Hepatocyte (in vitro differentiated cells): ENCODE measurements around the gene SLC13A2. TPM values are rescaled to one million over a fixed set of nuclear protein-coding genes. Genes with fewer than 3 reads are reported as not detected.

Experiments
- DNase-seq: peaks from one replicate; pipeline ENCODE4 v3.0.0-alpha.2; 2016; ENCODE audit warnings: low spot score
- H2AFZ ChIP-seq: fragments of 200-600 bp; sonication (generic); 2 replicates; pipeline ENCODE4 v1.6.0; 2016; ENCODE audit warnings: antibody characterized with exemption, mild to moderate bottlenecking
- H3K27ac ChIP-seq: fragments of 200-600 bp; sonication (generic); 2 replicates; pipeline ENCODE4 v1.5.1; 2016; ENCODE audit warnings: mild to moderate bottlenecking
- H3K27me3 ChIP-seq: fragments of 200-600 bp; sonication (generic); 2 replicates; pipeline ENCODE4 v1.6.1; 2016
- H3K36me3 ChIP-seq: fragments of 200-600 bp; sonication (generic); replicated peaks from 2 replicates; pipeline ENCODE4 v1.5.1; 2016; ENCODE audit warnings: low read depth; ENCODE audit not compliant: insufficient read depth
- H3K4me1 ChIP-seq: fragments of 200-600 bp; sonication (generic); 2 replicates; pipeline ENCODE4 v1.5.1; 2016; ENCODE audit warnings: mild to moderate bottlenecking, moderate library complexity; ENCODE audit not compliant: insufficient read depth
- H3K4me2 ChIP-seq: fragments of 200-600 bp; sonication (generic); 2 replicates; pipeline ENCODE4 v1.6.0; 2016
- H3K4me3 ChIP-seq: fragments of 200-600 bp; sonication (generic); 2 replicates; pipeline ENCODE4 v1.5.1; 2016; ENCODE audit warnings: mild to moderate bottlenecking
- H3K79me2 ChIP-seq: fragments of 200-600 bp; sonication (generic); 2 replicates; pipeline ENCODE4 v1.6.0; 2017; ENCODE audit warnings: mild to moderate bottlenecking
- H3K9me2 ChIP-seq: fragments of 200-600 bp; sonication (generic); replicated peaks from 2 replicates; pipeline ENCODE4 v1.6.0; 2017; ENCODE audit warnings: mild to moderate bottlenecking; ENCODE audit not compliant: insufficient read depth
- H3K9me3 ChIP-seq: fragments of 200-600 bp; sonication (generic); 2 replicates; pipeline ENCODE4 v1.5.1; 2016; ENCODE audit warnings: low read depth, mild to moderate bottlenecking
- H4K20me1 ChIP-seq: fragments of 200-600 bp; sonication (generic); 2 replicates; pipeline ENCODE4 v1.6.0; 2016; ENCODE audit warnings: mild to moderate bottlenecking; ENCODE audit not compliant: insufficient read depth, poor library complexity, severe bottlenecking
- EZH2 ChIP-seq: fragments of 200-600 bp; sonication (generic); IDR thresholded peaks from 2 replicates; pipeline ENCODE4 v1.6.1; 2016; ENCODE audit warnings: antibody characterized with exemption, mild to moderate bottlenecking, borderline replicate concordance
- EZH2phosphoT487 ChIP-seq: fragments of 200-600 bp; sonication (generic); IDR thresholded peaks from one replicate; pipeline ENCODE4 v1.6.1; 2018; ENCODE audit warnings: antibody characterized with exemption, mild to moderate bottlenecking, low read depth, moderate library complexity; ENCODE audit not compliant: unreplicated experiment, severe bottlenecking
- WGBS: methylation state at CpG from one replicate; pipeline ENCODE4 v1.1.6; 2016; ENCODE audit warnings: low lambda C conversion rate; ENCODE audit errors: missing lambda C conversion rate; 5-methylcytosine and 5-hydroxymethylcytosine counted together
- polyA plus RNA-seq: library from polyadenylated mRNA; unstranded; fragments of >200 nt; fragmentation: Nextera tagmentation; extraction: Ambion mirVana; gene quantifications from 2 replicates; pipeline ENCODE4 v1.2.1, GENCODE V29; 2016
- total RNA-seq: library from RNA; depleted of rRNA; stranded (reverse); fragments of >200 nt; gene quantifications from 2 replicates; pipeline ENCODE4 v1.2.3, GENCODE V29; 2014
- TF ChIP-seq, protein P1 (sequence below): fragments of 200-600 bp; sonication (generic); IDR thresholded peaks from 2 replicates; pipeline ENCODE4 v1.5.1; 2016; ENCODE audit warnings: antibody characterized with exemption, mild to moderate bottlenecking; ENCODE audit not compliant: poor library complexity

SLC13A2 gene
- total and polyA plus RNA-seq, 2 experiments from 2014 or later: 2.0 TPM

GRCh38 chr17:28499684-28500357 is 26.4 kb downstream of the SLC13A2 start:
- Histone ChIP-seq H3K9me2 (no peaks in the 10 kb centered on the region), H3K27ac (no peak overlapping the region)

GRCh38 chr17:28500712-28501379 is 27.4 kb downstream of the SLC13A2 start:
- Histone ChIP-seq H3K9me3 (no peaks in the 10 kb centered on the region), H2AFZ (no peak overlapping the region), H3K27me3 (no peaks in the 10 kb centered on the region), H4K20me1 (no peaks in the 10 kb centered on the region), H3K36me3 (no peaks in the 10 kb centered on the region), H3K4me1 (no peaks in the 10 kb centered on the region), H3K9me2 (no peaks in the 10 kb centered on the region), H3K4me2 (no peak overlapping the region), H3K79me2 (no peaks in the 10 kb centered on the region), H3K27ac (no peak overlapping the region), H3K4me3 (no peak overlapping the region)
- WGBS: 72% methylated on average over 12 of the region's 13 CpGs
- no peak for DNase-seq
- TF ChIP-seq EZH2phosphoT487: no peak
- no peak for TF ChIP-seq EZH2
- TF ChIP-seq, protein P1, sequence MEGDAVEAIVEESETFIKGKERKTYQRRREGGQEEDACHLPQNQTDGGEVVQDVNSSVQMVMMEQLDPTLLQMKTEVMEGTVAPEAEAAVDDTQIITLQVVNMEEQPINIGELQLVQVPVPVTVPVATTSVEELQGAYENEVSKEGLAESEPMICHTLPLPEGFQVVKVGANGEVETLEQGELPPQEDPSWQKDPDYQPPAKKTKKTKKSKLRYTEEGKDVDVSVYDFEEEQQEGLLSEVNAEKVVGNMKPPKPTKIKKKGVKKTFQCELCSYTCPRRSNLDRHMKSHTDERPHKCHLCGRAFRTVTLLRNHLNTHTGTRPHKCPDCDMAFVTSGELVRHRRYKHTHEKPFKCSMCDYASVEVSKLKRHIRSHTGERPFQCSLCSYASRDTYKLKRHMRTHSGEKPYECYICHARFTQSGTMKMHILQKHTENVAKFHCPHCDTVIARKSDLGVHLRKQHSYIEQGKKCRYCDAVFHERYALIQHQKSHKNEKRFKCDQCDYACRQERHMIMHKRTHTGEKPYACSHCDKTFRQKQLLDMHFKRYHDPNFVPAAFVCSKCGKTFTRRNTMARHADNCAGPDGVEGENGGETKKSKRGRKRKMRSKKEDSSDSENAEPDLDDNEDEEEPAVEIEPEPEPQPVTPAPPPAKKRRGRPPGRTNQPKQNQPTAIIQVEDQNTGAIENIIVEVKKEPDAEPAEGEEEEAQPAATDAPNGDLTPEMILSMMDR: no peak

More at GRCh38 chr17:28499684-28500357, 26.4 kb downstream of the SLC13A2 start:
- Histone ChIP-seq H3K36me3 (no peaks in the 10 kb centered on the region), H3K27me3 (no peaks in the 10 kb centered on the region), H3K4me2 (no peak overlapping the region), H2AFZ (no peak overlapping the region), H4K20me1 (no peaks in the 10 kb centered on the region), H3K4me1 (no peaks in the 10 kb centered on the region), H3K4me3 (no peak overlapping the region), H3K9me3 (no peaks in the 10 kb centered on the region), H3K79me2 (no peaks in the 10 kb centered on the region)
- TF ChIP-seq, protein P1: no peak
- TF ChIP-seq EZH2phosphoT487 (no peak), EZH2 (no peak)
- no peak for DNase-seq
- WGBS: 77% methylated on average over 9 of the region's 9 CpGs

DNA sequence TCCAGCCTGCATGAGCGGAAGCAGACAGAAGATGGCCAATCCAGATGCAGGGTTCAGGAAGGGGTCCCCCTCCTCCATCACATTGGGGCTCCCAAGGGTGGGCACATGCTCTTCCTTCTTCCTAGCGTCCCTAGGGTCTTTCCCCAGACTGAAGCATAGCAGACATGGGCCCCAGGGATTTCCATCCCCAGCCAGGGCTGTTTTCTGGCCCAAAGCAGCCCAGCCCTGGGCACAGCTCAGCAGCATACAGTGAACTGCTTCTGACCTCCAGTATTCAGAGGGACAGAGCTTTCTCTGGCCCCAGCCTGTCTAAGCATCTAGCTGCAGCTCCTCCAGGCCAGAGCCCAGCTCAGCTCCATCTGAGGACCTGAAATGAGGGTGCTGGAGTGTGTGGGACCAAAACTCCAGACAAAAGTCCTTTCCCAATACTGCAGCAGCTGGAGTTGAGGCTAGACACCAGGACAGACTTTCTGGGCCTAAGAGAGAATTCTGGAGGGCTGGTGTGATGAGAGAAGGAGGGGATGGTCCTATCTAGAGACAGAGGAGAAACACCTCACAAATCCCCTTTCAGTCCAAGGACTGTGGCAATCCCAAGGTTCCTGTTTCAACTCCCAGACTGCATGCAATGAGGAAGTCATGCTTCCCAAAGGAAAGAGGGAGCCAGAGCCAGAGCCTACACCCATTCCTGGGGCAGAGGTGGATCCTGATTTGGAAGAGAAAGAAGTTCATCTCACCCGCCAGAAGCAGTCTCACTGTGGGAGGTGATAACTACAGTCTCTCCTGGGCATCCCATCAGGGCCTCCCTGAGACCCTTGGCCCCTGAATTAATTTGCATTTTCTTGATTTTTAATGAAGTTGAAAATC is 28.2 kb downstream of the SLC13A2 start:
- Histone ChIP-seq H3K4me2 (no peak overlapping the region), H3K9me3 (no peaks in the 10 kb centered on the region), H3K4me1 (no peaks in the 10 kb centered on the region), H3K36me3 (no peaks in the 10 kb centered on the region), H3K4me3 (no peak overlapping the region), H2AFZ (no peak overlapping the region), H3K27me3 (no peaks in the 10 kb centered on the region), H3K79me2 (no peaks in the 10 kb centered on the region), H4K20me1 (no peaks in the 10 kb centered on the region), H3K27ac (no peak overlapping the region), H3K9me2 (no peaks in the 10 kb centered on the region)
- DNase-seq: no peak
- TF ChIP-seq, protein P1: no peak
- TF ChIP-seq EZH2phosphoT487 (no peak), EZH2 (no peak)
- 93% methylated on average over 3 of the region's 3 CpGs for WGBS
